RWPE2 (cell line): Measurements from ENCODE around the gene HIGD1C.

ENCODE experiments used
- ATAC-seq: fragments of 200-7000 bp; cut with Tn5 transposase; 3 replicates; pipeline ENCODE4 v1.9.1; 2021; ENCODE audit warnings: low read depth
- DNase-seq: peaks from one replicate; pipeline ENCODE4 v3.0.0-alpha.2; 2020; ENCODE audit warnings: low spot score
- H3K27ac ChIP-seq: fragments of 450-650 bp; 2 replicates; pipeline ENCODE4 v1.5.1; 2017; ENCODE audit warnings: mild to moderate bottlenecking; ENCODE audit not compliant: poor library complexity, severe bottlenecking
- H3K27me3 ChIP-seq: fragments of 250-450 bp; sonication (Bioruptor Pico); 2 replicates; pipeline ENCODE4 v1.5.1; 2021; ENCODE audit warnings: mild to moderate bottlenecking, moderate library complexity; ENCODE audit not compliant: insufficient read depth, poor library complexity, severe bottlenecking
- H3K36me3 ChIP-seq: fragments of 250-450 bp; sonication (Bioruptor Pico); 2 replicates; pipeline ENCODE4 v1.5.1; 2020; ENCODE audit warnings: low read depth, mild to moderate bottlenecking, moderate library complexity
- H3K4me1 ChIP-seq: fragments of 250-450 bp; sonication (Bioruptor Pico); 2 replicates; pipeline ENCODE4 v1.5.1; 2021; ENCODE audit warnings: mild to moderate bottlenecking, moderate library complexity; ENCODE audit not compliant: insufficient read depth, poor library complexity, severe bottlenecking
- H3K4me3 ChIP-seq: fragments of 250-450 bp; sonication (Bioruptor Pico); 2 replicates; pipeline ENCODE4 v1.5.1; 2021; ENCODE audit warnings: mild to moderate bottlenecking, moderate library complexity; ENCODE audit not compliant: severe bottlenecking
- H3K9me3 ChIP-seq: fragments of 250-450 bp; sonication (Bioruptor Pico); 2 replicates; pipeline ENCODE4 v1.5.1; 2021; ENCODE audit warnings: mild to moderate bottlenecking, moderate library complexity; ENCODE audit not compliant: severe bottlenecking
- CTCF ChIP-seq: fragments of 450-650 bp; IDR thresholded peaks from one replicate; pipeline ENCODE4 v1.5.1; 2017; ENCODE audit warnings: mild to moderate bottlenecking, moderate library complexity; ENCODE audit not compliant: poor library complexity, severe bottlenecking

HIGD1C gene

GRCh38 chr12:50985322-50985721 lies 33.0 kb downstream of the HIGD1C start:
- H3K27me3 ChIP-seq = no peaks in the 10 kb centered on the region
- no peak overlapping the region for H3K4me3 ChIP-seq
- no peak overlapping the region for H3K27ac ChIP-seq
- TF ChIP-seq CTCF = no peak
- no peaks in the 10 kb centered on the region for H3K9me3 ChIP-seq
- ATAC-seq = no peak
- no peaks in the 10 kb centered on the region for H3K4me1 ChIP-seq
- H3K36me3 ChIP-seq = peaks cover 22% of the 10 kb centered on the region
- DNase-seq = no peak

- peak; percentile 66 for ATAC-seq
These were observed 34.8 kb downstream of the HIGD1C start for GRCh38 chr12:50986966-50987737.

GRCh38 chr12:50988051-50988450 lies 35.7 kb downstream of the HIGD1C start:
- Histone ChIP-seq H3K9me3 (no peaks in the 10 kb centered on the region), H3K27me3 (no peaks in the 10 kb centered on the region), H3K4me1 (no peaks in the 10 kb centered on the region), H3K36me3 (peaks cover 50% of the 10 kb centered on the region), H3K4me3 (no peak overlapping the region), H3K27ac (no peak overlapping the region)
- DNase-seq (no peak), ATAC-seq (0 out of 3 replicates have a peak, but pooled peaks have one; percentile 17)
- no peak for TF ChIP-seq CTCF

More at GRCh38 chr12:50986966-50987737, 34.8 kb downstream of the HIGD1C start:
- Histone ChIP-seq H3K27ac (no peak overlapping the region), H3K27me3 (no peaks in the 10 kb centered on the region), H3K4me3 (no peak overlapping the region), H3K9me3 (no peaks in the 10 kb centered on the region), H3K36me3 (peaks cover 41% of the 10 kb centered on the region), H3K4me1 (no peaks in the 10 kb centered on the region)
- DNase-seq = no peak
- TF ChIP-seq CTCF = peak; percentile 76

- Histone ChIP-seq H3K27me3 (no peaks in the 10 kb centered on the region), H3K4me1 (no peaks in the 10 kb centered on the region), H3K9me3 (no peaks in the 10 kb centered on the region), H3K36me3 (peaks cover 55% of the 10 kb centered on the region), H3K4me3 (no peak overlapping the region), H3K27ac (no peak overlapping the region)
- TF ChIP-seq CTCF = no peak
- DNase-seq (no peak), ATAC-seq (no peak)
These were observed 36.5 kb downstream of the HIGD1C start for GRCh38 chr12:50988871-50989270.

- Histone ChIP-seq H3K4me3 (no peak overlapping the region), H3K27ac (no peak overlapping the region), H3K36me3 (peaks cover 67% of the 10 kb centered on the region), H3K27me3 (no peaks in the 10 kb centered on the region), H3K4me1 (no peaks in the 10 kb centered on the region), H3K9me3 (no peaks in the 10 kb centered on the region)
- DNase-seq (no peak), ATAC-seq (no peak)
- TF ChIP-seq CTCF = no peak
These were observed 37.9 kb downstream of the HIGD1C start for GRCh38 chr12:50990147-50990727.
